ENCODE results near the gene ANKH.

- TF ChIP-seq GATA3 (IDR thresholded peaks at IDR 0.05; ENCODE audit: low read depth, low read length) (no peak), GATA2 (IDR thresholded peaks at IDR 0.05; ENCODE audit: low read depth, low read length) (no peak)
Measured at GRCh38 chr5:14741131-14741530, 130.4 kb downstream of the ANKH start.
